Common myeloid progenitor, CD34-positive (primary cell): ENCODE results near the gene NBDY.
A peak's percentile ranks its signal among the peaks of the same experiment; 100 is the strongest.

Source experiments
- CTCF ChIA-PET: fragments of 350-600 bp; sonication (Branson Sonifier 250); formaldehyde crosslinking; loops from one replicate; lab custom pipeline; 2021; ENCODE audit warnings: antibody characterized with exemption; lab: Charles Lee
- POLR2A ChIA-PET: fragments of 350-600 bp; sonication (Branson Sonifier 250); formaldehyde crosslinking; loops from one replicate; lab custom pipeline; 2021; ENCODE audit warnings: antibody characterized with exemption; lab: Charles Lee
- DNase-seq, 3 donors: peaks; one replicate each; pipeline versions ENCODE4 v3.0.0 to v3.0.0-alpha.2; 2013
- H3K27ac ChIP-seq, 2 experiments: 1 replicate in 1 of 2; 2 replicates in 1 of 2; pipeline ENCODE4 v1.7.0; 2013; ENCODE audit warnings: inconsistent platforms in 2 of 2, low read length in 2 of 2, mild to moderate bottlenecking in 2 of 2, low read depth in 1 of 2, moderate library complexity in 1 of 2; ENCODE audit not compliant: severe bottlenecking in 2 of 2, insufficient read depth in 1 of 2, poor library complexity in 1 of 2
- H3K27me3 ChIP-seq, 5 experiments: replicated peaks in 2 of 5; 1 replicate in 3 of 5; 2 replicates in 2 of 5; pipeline versions ENCODE4 v1.6.1 to v1.7.0; 2013; ENCODE audit warnings: low read length in 4 of 5, mild to moderate bottlenecking in 2 of 5, moderate library complexity in 2 of 5, inconsistent platforms in 1 of 5; ENCODE audit not compliant: insufficient read depth in 5 of 5, control insufficient read depth in 4 of 5
- H3K36me3 ChIP-seq, 4 experiments: 1 replicate in 2 of 4; 2 replicates in 2 of 4; pipeline versions ENCODE4 v1.6.1 to v1.7.0; 2013; ENCODE audit warnings: low read length in 3 of 4, control low read depth in 1 of 4, mild to moderate bottlenecking in 1 of 4; ENCODE audit not compliant: control insufficient read depth in 4 of 4, insufficient read depth in 4 of 4
- H3K4me1 ChIP-seq, 4 experiments: 1 replicate in 3 of 4; 2 replicates in 1 of 4; pipeline versions ENCODE4 v1.6.1 to v1.7.1; 2013; ENCODE audit warnings: low read length in 3 of 4, mild to moderate bottlenecking in 3 of 4, control low read depth in 1 of 4, inconsistent platforms in 1 of 4, moderate library complexity in 1 of 4; ENCODE audit not compliant: control insufficient read depth in 4 of 4, insufficient read depth in 4 of 4; ENCODE audit errors: control extremely low read depth in 1 of 4
- H3K4me3 ChIP-seq, 7 experiments: 1 replicate in 4 of 7; 2 replicates in 3 of 7; pipeline versions ENCODE4 v1.5.1 to v1.7.0; 2013; ENCODE audit warnings: mild to moderate bottlenecking in 7 of 7, low read length in 6 of 7, moderate library complexity in 6 of 7, inconsistent platforms in 2 of 7, low read depth in 2 of 7, control low read depth in 1 of 7; ENCODE audit not compliant: insufficient read depth in 4 of 7, control insufficient read depth in 1 of 7; ENCODE audit errors: extremely low read depth in 1 of 7
- H3K9me3 ChIP-seq, 5 experiments: 1 replicate in 4 of 5; 2 replicates in 1 of 5; pipeline versions ENCODE4 v1.6.1 to v1.7.1; 2013; ENCODE audit warnings: low read length in 4 of 5, mild to moderate bottlenecking in 2 of 5, inconsistent platforms in 1 of 5, low read depth in 1 of 5, moderate library complexity in 1 of 5; ENCODE audit not compliant: control insufficient read depth in 4 of 5, insufficient read depth in 2 of 5; ENCODE audit errors: control extremely low read depth in 1 of 5
- WGBS: methylation state at CpG from one replicate; pipeline ENCODE4 v1.1.5; 2013; ENCODE audit not compliant: insufficient coverage; 5-methylcytosine and 5-hydroxymethylcytosine counted together

The NBDY gene

GRCh38 chrX:56791456-56791855 is 62.4 kb downstream of the NBDY start:
- ChIA-PET CTCF (no interaction called here), POLR2A (no interaction called here)
- H3K4me3 ChIP-seq, result no peak overlapping the region
- H3K27ac ChIP-seq, result no peak overlapping the region
- peaks cover 0 to 21% (median 3%) of the 10 kb centered on the region in 4 experiments for H3K36me3 ChIP-seq
- no peaks in the 10 kb centered on the region for H3K4me1 ChIP-seq
- H3K27me3 ChIP-seq, result no peaks in the 10 kb centered on the region
- no peaks in the 10 kb centered on the region for H3K9me3 ChIP-seq
- DNase-seq, result no peak
- WGBS, result 72% methylated on average over 3 of the region's 3 CpGs

GRCh38 chrX:56792270-56793111 is 63.4 kb downstream of the NBDY start:
- no peaks in the 10 kb centered on the region for H3K9me3 ChIP-seq
- H3K4me1 ChIP-seq, result peaks cover 0 to 3% (median 0%) of the 10 kb centered on the region in 4 experiments
- no peak for DNase-seq
- peaks cover 0 to 14% (median 3%) of the 10 kb centered on the region in 4 experiments for H3K36me3 ChIP-seq
- CTCF ChIA-PET, result no interaction called here
- peaks cover 0 to 5% (median 0%) of the 10 kb centered on the region in 5 experiments for H3K27me3 ChIP-seq
- POLR2A ChIA-PET, result no interaction called here
- H3K27ac ChIP-seq, result no peak overlapping the region
- WGBS, result 98% methylated on average over 7 of the region's 8 CpGs
- no peak overlapping the region for H3K4me3 ChIP-seq

GRCh38 chrX:56793112-56793430 is 64.0 kb downstream of the NBDY start:
- Histone ChIP-seq H3K27ac (no peak overlapping the region), H3K36me3 (peaks cover 0 to 11% (median 3%) of the 10 kb centered on the region in 4 experiments), H3K27me3 (peaks cover 0 to 11% (median 0%) of the 10 kb centered on the region in 5 experiments), H3K4me3 (no peak overlapping the region), H3K9me3 (no peaks in the 10 kb centered on the region), H3K4me1 (peaks cover 0 to 9% (median 2%) of the 10 kb centered on the region in 4 experiments)
- ChIA-PET POLR2A (no interaction called here), CTCF (no interaction called here)
- 100% methylated on average over 1 of the region's 1 CpG for WGBS
- DNase-seq, result no peak

GRCh38 chrX:56793521-56794320 is 64.7 kb downstream of the NBDY start:
- H3K4me1 ChIP-seq, result peaks cover 0 to 15% (median 5%) of the 10 kb centered on the region in 4 experiments
- no peaks in the 10 kb centered on the region for H3K9me3 ChIP-seq
- no peak overlapping the region for H3K27ac ChIP-seq
- peak overlapping the region in 1 of 7 experiments; percentile 12 for H3K4me3 ChIP-seq
- ChIA-PET CTCF (no interaction called here), POLR2A (no interaction called here)
- WGBS, result 89% methylated on average over 13 of the region's 15 CpGs
- H3K36me3 ChIP-seq, result peaks cover 0 to 9% (median 4%) of the 10 kb centered on the region in 4 experiments
- peaks cover 0 to 14% (median 0%) of the 10 kb centered on the region in 5 experiments for H3K27me3 ChIP-seq
- DNase-seq, result peak in 1 of 3 donors; percentile 19

GRCh38 chrX:56794404-56795230 is 65.6 kb downstream of the NBDY start:
- no peaks in the 10 kb centered on the region for H3K9me3 ChIP-seq
- H3K27ac ChIP-seq, result no peak overlapping the region
- peaks cover 0 to 17% (median 6%) of the 10 kb centered on the region in 4 experiments for H3K4me1 ChIP-seq
- ChIA-PET POLR2A (no interaction called here), CTCF (no interaction called here)
- H3K36me3 ChIP-seq, result peaks cover 0 to 14% (median 4%) of the 10 kb centered on the region in 4 experiments
- peaks cover 0 to 14% (median 0%) of the 10 kb centered on the region in 5 experiments for H3K27me3 ChIP-seq
- DNase-seq, result no peak
- 94% methylated on average over 7 of the region's 12 CpGs for WGBS
- no peak overlapping the region for H3K4me3 ChIP-seq

- Histone ChIP-seq H3K4me1 (peaks cover 0 to 17% (median 6%) of the 10 kb centered on the region in 4 experiments), H3K27ac (no peak overlapping the region), H3K9me3 (no peaks in the 10 kb centered on the region), H3K27me3 (peaks cover 0 to 14% (median 0%) of the 10 kb centered on the region in 5 experiments), H3K4me3 (no peak overlapping the region), H3K36me3 (peaks cover 0 to 10% (median 1%) of the 10 kb centered on the region in 4 experiments)
- CTCF ChIA-PET, result no interaction called here
- DNase-seq, result no peak
- 96% methylated on average over 14 of the region's 14 CpGs for WGBS
- POLR2A ChIA-PET, result no interaction called here
Measured at GRCh38 chrX:56795309-56795868, 66.3 kb downstream of the NBDY start.
